Measurements from ENCODE around the gene COBL.

DNA sequence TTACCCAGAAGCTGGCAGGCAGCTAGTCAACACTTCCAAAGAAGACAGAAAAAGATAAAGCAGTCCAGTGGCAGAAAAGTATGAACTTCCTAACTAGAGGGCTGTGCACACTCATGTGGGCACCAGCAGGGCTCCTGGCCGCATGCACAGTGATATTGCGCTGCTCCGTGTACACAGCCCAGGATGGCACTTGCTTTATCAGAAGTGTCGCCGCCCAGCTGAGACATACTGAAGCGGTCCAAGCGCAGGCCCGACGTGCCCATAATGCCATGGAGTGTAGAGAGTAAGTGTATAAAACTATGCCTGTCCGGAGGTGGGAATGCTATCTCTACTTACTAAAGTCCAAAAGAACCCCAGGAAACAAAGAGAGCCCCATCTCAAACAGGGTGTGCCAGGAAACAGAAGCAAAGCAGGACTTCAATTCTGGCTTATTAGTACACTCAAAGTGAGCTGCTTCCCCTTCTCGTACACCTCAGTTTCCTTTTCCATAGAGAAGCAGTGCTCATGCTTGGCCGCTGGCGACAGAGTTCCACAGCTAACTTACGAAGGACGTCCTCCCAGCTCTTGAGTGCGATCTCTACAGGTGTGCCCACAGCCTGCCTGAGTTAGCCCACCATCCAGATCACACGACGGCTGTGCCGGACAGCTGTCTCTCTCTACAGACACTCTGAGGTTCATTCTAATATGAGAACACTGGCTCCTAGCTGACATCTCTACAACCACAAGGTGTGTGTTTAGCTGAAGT is 234.3 kb downstream of the COBL start:
- TF ChIP-seq, protein P1, sequence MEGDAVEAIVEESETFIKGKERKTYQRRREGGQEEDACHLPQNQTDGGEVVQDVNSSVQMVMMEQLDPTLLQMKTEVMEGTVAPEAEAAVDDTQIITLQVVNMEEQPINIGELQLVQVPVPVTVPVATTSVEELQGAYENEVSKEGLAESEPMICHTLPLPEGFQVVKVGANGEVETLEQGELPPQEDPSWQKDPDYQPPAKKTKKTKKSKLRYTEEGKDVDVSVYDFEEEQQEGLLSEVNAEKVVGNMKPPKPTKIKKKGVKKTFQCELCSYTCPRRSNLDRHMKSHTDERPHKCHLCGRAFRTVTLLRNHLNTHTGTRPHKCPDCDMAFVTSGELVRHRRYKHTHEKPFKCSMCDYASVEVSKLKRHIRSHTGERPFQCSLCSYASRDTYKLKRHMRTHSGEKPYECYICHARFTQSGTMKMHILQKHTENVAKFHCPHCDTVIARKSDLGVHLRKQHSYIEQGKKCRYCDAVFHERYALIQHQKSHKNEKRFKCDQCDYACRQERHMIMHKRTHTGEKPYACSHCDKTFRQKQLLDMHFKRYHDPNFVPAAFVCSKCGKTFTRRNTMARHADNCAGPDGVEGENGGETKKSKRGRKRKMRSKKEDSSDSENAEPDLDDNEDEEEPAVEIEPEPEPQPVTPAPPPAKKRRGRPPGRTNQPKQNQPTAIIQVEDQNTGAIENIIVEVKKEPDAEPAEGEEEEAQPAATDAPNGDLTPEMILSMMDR (IDR thresholded peaks at IDR 0.05; ENCODE audit: control extremely low read depth in 1 of 3, insufficient read depth in 1 of 3, low read depth in 1 of 3, low read length in 3 of 3) = peak in 2 of 3 experiments; percentile 19 to 29; a peak in 2 of 4 replicates
- TF ChIP-seq ZNF274 (IDR thresholded peaks at IDR 0.05; ENCODE audit: borderline replicate concordance, extremely low read depth, low read length) (no peak), EZH2 (IDR thresholded peaks at IDR 0.05; ENCODE audit: low read depth, low read length, severe bottlenecking) (no peak), POLR2A (IDR thresholded peaks at IDR 0.05; ENCODE audit: control extremely low read depth in 1 of 2, low read depth in 2 of 2, low read length in 2 of 2) (no peak), YY1 (IDR thresholded peaks at IDR 0.05; ENCODE audit: low read depth, low read length) (no peak), POLR2AphosphoS5 (IDR thresholded peaks at IDR 0.05; ENCODE audit: low read depth, low read length) (no peak), RBBP5 (IDR thresholded peaks at IDR 0.05; ENCODE audit: borderline replicate concordance, low read depth, low read length) (no peak)
- TF ChIP-seq, protein P2, sequence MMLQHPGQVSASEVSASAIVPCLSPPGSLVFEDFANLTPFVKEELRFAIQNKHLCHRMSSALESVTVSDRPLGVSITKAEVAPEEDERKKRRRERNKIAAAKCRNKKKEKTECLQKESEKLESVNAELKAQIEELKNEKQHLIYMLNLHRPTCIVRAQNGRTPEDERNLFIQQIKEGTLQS (IDR thresholded peaks at IDR 0.05; ENCODE audit: insufficient read depth, low read depth, low read length) = no peak
